SK-N-SH (cell line): ENCODE data around the gene YKT6. TPM values are rescaled to one million over a fixed set of nuclear protein-coding genes. Genes with fewer than 3 reads are reported as not detected.

Experiments used
- CTCF ChIA-PET: fragments of 300-600, 350-600 bp; formaldehyde crosslinking; extraction: SDS; loops from one replicate; lab custom pipeline; 2021; lab: Yijun Ruan, JAX
- POLR2A ChIA-PET: fragments of 350-600 bp; sonication (Branson Sonifier 250); formaldehyde crosslinking; extraction: SDS; loops from one replicate; lab custom pipeline; 2020; ENCODE audit warnings: antibody characterized with exemption, inconsistent platforms; lab: Yijun Ruan, JAX
- DNase-seq: peaks from one replicate; pipeline ENCODE4 v3.0.0; 2012
- H2AFZ ChIP-seq: fragments of 200-600 bp; sonication (generic); 2 replicates; pipeline ENCODE4 v1.8.1; 2016; ENCODE audit warnings: antibody characterized with exemption, mild to moderate bottlenecking, low read depth
- H3F3A ChIP-seq: fragments of 200-600 bp; sonication (generic); replicated peaks from 2 replicates; pipeline ENCODE3; 2016; ENCODE audit warnings: antibody characterized with exemption, mild to moderate bottlenecking; ENCODE audit not compliant: insufficient read depth
- H3K27ac ChIP-seq, 2 experiments: fragments of 200-500 bp in 1 of 2; fragments of 200-600 bp in 1 of 2; sonication (Bioruptor generic) in 1 of 2; sonication (generic), shearing (Covaris generic) in 1 of 2; 2 replicates each; pipeline versions ENCODE4 v1.5.1 to v1.6.1; 2014 to 2016; ENCODE audit warnings: low read depth in 2 of 2, inconsistent platforms in 1 of 2, low read length in 1 of 2, mild to moderate bottlenecking in 1 of 2, mixed read lengths in 1 of 2
- H3K27me3 ChIP-seq: fragments of 200-600 bp; sonication (generic), shearing (Covaris generic); 2 replicates; pipeline ENCODE4 v1.6.1; 2016; ENCODE audit warnings: mixed run types; ENCODE audit not compliant: insufficient read depth
- H3K36me3 ChIP-seq, 2 experiments: fragments of 200-500 bp in 1 of 2; fragments of 200-600 bp in 1 of 2; sonication (Bioruptor generic) in 1 of 2; sonication (generic) in 1 of 2; replicated peaks in 1 of 2; 2 replicates each; pipeline versions ENCODE3 to v1.5.1; 2014 to 2016; ENCODE audit warnings: low read length in 1 of 2, mild to moderate bottlenecking in 1 of 2; ENCODE audit not compliant: insufficient read depth in 2 of 2, control insufficient read depth in 1 of 2
- H3K4me1 ChIP-seq, 2 experiments: fragments of 200-500 bp in 1 of 2; fragments of 200-600 bp in 1 of 2; sonication (Bioruptor generic) in 1 of 2; sonication (generic), shearing (Covaris generic) in 1 of 2; 2 replicates each; pipeline versions ENCODE4 v1.5.1 to v1.6.1; 2014 to 2016; ENCODE audit warnings: low read depth in 1 of 2, low read length in 1 of 2, mixed run types in 1 of 2; ENCODE audit not compliant: insufficient read depth in 2 of 2, control insufficient read depth in 1 of 2
- H3K4me2 ChIP-seq: fragments of 200-600 bp; sonication (generic), shearing (Covaris generic); 2 replicates; pipeline ENCODE4 v1.6.1; 2017; ENCODE audit warnings: mixed run types
- H3K4me3 ChIP-seq, 2 experiments: fragments of 200-500 bp in 1 of 2; fragments of 200-600 bp in 1 of 2; sonication (Bioruptor generic) in 1 of 2; sonication (generic), shearing (Covaris generic) in 1 of 2; 2 replicates each; pipeline versions ENCODE4 v1.5.1 to v1.8.1; 2014 to 2016; ENCODE audit warnings: low read depth in 2 of 2, inconsistent platforms in 1 of 2, low read length in 1 of 2, mild to moderate bottlenecking in 1 of 2, mixed read lengths in 1 of 2, moderate library complexity in 1 of 2
- H3K79me2 ChIP-seq: fragments of 200-600 bp; sonication (generic); 2 replicates; pipeline ENCODE4 v1.8.1; 2017; ENCODE audit warnings: mild to moderate bottlenecking; ENCODE audit not compliant: insufficient read depth
- H3K9ac ChIP-seq: fragments of 200-600 bp; sonication (generic); 2 replicates; pipeline ENCODE4 v1.6.1; 2017; ENCODE audit warnings: mixed run types
- H3K9me2 ChIP-seq: fragments of 200-600 bp; sonication (generic); 2 replicates; pipeline ENCODE4 v1.6.1; 2017; ENCODE audit warnings: mixed run types
- H3K9me3 ChIP-seq: fragments of 200-600 bp; sonication (generic); 2 replicates; pipeline ENCODE4 v1.6.1; 2017; ENCODE audit warnings: mixed run types, mild to moderate bottlenecking, moderate library complexity
- H4K20me1 ChIP-seq: fragments of 200-600 bp; sonication (generic); 2 replicates; pipeline ENCODE4 v1.6.1; 2017; ENCODE audit warnings: mild to moderate bottlenecking, mixed run types; ENCODE audit not compliant: insufficient read depth
- EP300 ChIP-seq, 2 experiments: IDR thresholded peaks; 2 replicates each; pipeline versions ENCODE4 v1.4.0 to v1.6.1; 2012; ENCODE audit warnings: borderline replicate concordance in 1 of 2, low read depth in 1 of 2, low read length in 1 of 2
- GABPA ChIP-seq: IDR thresholded peaks from 2 replicates; pipeline ENCODE4 v1.4.0; 2012; ENCODE audit warnings: low read depth, mild to moderate bottlenecking
- GATA2 ChIP-seq: sonication (generic); formaldehyde crosslinking; IDR thresholded peaks from 2 replicates; pipeline ENCODE4 v1.5.0; 2020; ENCODE audit warnings: mild to moderate bottlenecking, missing genetic modification reagents
- NRF1 ChIP-seq: IDR thresholded peaks from 2 replicates; pipeline ENCODE4 v1.6.1; 2012; ENCODE audit warnings: low read depth, mild to moderate bottlenecking, low read length
- PBX3 ChIP-seq: IDR thresholded peaks from 2 replicates; pipeline ENCODE4; 2012
- POLR2AphosphoS5 ChIP-seq: IDR thresholded peaks from 2 replicates; pipeline ENCODE4 v1.6.1; 2012; ENCODE audit warnings: low read depth, low read length
- RCOR1 ChIP-seq: fragments of 150-350 bp; IDR thresholded peaks from 2 replicates; pipeline ENCODE4 v1.6.1; 2017; ENCODE audit warnings: antibody characterized with exemption, low read length
- TEAD4 ChIP-seq: IDR thresholded peaks from 2 replicates; pipeline ENCODE4 v1.4.0; 2012; ENCODE audit warnings: mild to moderate bottlenecking, borderline replicate concordance; ENCODE audit not compliant: insufficient read depth
- YY1 ChIP-seq: IDR thresholded peaks from 2 replicates; pipeline ENCODE4 v1.4.0; 2012; ENCODE audit warnings: low read depth, mild to moderate bottlenecking
- WGBS: methylation state at CpG from one replicate; pipeline ENCODE4 v1.1.6; 2017; ENCODE audit warnings: low lambda C conversion rate; 5-methylcytosine and 5-hydroxymethylcytosine counted together
- polyA plus RNA-seq, 3 experiments: library from polyadenylated mRNA; depleted of rRNA; stranded (reverse); fragments of >200 nt; gene quantifications; 2 replicates each; pipeline ENCODE4 v1.2.3, GENCODE V29; 2012

YKT6 gene
- polyA plus RNA-seq, 1 of the 3 experiments (the other 2 are of a cell fraction): 170 TPM

DNA sequence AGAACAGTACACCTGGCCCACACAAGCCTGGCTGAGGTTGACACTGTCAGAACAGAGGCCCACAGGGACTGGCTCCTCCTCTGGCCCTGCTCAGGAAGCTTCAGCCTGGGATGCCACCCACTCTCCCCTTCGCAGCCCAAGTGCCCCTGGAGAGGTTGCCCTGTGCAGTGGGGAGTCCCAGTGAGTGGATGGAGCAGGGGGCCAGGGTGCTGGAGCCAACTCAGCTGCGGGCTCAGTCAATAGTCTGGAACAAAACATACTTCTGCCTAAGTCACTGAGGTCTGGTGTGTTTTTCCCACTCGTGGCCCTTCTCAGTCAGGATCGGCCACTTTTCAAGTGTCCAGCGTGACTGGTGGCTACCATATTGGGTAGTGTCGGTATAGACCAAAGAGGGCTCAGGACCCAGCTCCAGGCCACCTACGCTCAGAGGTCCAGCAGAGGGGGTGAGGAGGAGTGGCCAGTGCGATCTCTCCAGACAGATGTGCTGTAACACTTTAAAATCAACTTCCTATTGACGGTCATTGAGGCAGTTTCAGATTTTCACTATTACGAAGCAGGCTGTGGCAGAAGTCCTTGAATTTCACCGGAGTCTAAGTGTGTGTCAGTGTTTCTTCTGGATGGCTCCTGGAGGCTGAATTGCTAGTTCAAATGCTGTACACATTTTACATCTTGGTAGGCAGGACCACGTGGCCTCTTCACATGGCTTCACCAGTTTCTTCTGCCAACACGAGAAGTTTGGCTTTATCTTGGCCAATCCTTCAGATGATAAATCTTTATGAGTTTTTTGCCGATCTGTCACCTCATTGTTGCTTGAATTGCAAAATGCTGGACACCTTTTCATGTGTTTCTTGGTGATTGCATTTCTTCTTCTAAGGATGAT, 10.5 kb upstream of the YKT6 start:
- Histone ChIP-seq H3K79me2 (no peaks in the 10 kb centered on the region), H3K4me1 (peaks cover 0 to 3% of the 10 kb centered on the region in 2 experiments; a peak in 1 of 4 replicates), H3K4me3 (no peak overlapping the region), H2AFZ (no peak overlapping the region), H3F3A (no peaks in the 10 kb centered on the region), H3K4me2 (no peak overlapping the region), H3K27ac (no peak overlapping the region), H3K9me2 (no peaks in the 10 kb centered on the region)
- DNase-seq: no peak
- POLR2A ChIA-PET: no interaction called here
- CTCF ChIA-PET: interaction anchor here (0.8 to 1.6 kb wide), 4 partner anchors 53 to 118 kb away, joined by 3 to 5 read pairs (median 4); no protein-coding TSS in a partner anchor
- 73% methylated on average over 14 of the region's 14 CpGs for WGBS
- no peak for TF ChIP-seq GABPA
- TF ChIP-seq, all 33 proteins: peak for 0
- Histone ChIP-seq H3K9me3 (no peaks in the 10 kb centered on the region), H4K20me1 (no peaks in the 10 kb centered on the region), H3K36me3 (no peaks in the 10 kb centered on the region), H3K9ac (no peak overlapping the region), H3K27me3 (no peaks in the 10 kb centered on the region)

- no peak for DNase-seq
- H3K4me3 ChIP-seq: no peak overlapping the region
- no peak overlapping the region for H2AFZ ChIP-seq
- ChIA-PET CTCF (no interaction called here), POLR2A (no interaction called here)
- no peaks in the 10 kb centered on the region for H3K79me2 ChIP-seq
- H4K20me1 ChIP-seq: no peaks in the 10 kb centered on the region
- H3F3A ChIP-seq: peaks cover 8% of the 10 kb centered on the region
- no peaks in the 10 kb centered on the region for H3K9me2 ChIP-seq
- no peaks in the 10 kb centered on the region for H3K36me3 ChIP-seq
- WGBS: 67% methylated on average over 5 of the region's 5 CpGs
- H3K4me1 ChIP-seq: no peaks in the 10 kb centered on the region; a peak in 1 of 4 replicates
- H3K27me3 ChIP-seq: no peaks in the 10 kb centered on the region
- no peak overlapping the region for H3K27ac ChIP-seq
- no peak overlapping the region for H3K4me2 ChIP-seq
- H3K9ac ChIP-seq: no peak overlapping the region
- H3K9me3 ChIP-seq: no peaks in the 10 kb centered on the region
- TF ChIP-seq RCOR1 (no peak), NRF1 (no peak), PBX3 (no peak), GATA2 (CRISPR knock-in tag) (no peak), EP300 (IDR thresholded peaks at IDR 0.05; ENCODE audit: borderline replicate concordance in 1 of 2, low read depth in 1 of 2, low read length in 1 of 2) (no peak), TEAD4 (no peak), POLR2AphosphoS5 (no peak), YY1 (no peak)
Measured at GRCh38 chr7:44191171-44191570, 9.6 kb upstream of the YKT6 start.
